Skin of body (tissue), 2 donors: ENCODE results near the gene LDLRAD3. TPM values are rescaled to one million over a fixed set of nuclear protein-coding genes. Genes with fewer than 3 reads are reported as not detected.
"Not testable (repeated sequence)": the region's sequence is repeated elsewhere in the genome, so short reads cannot be mapped to it uniquely, and the experiment has no call there.

Source experiments
- DNase-seq: peaks from one replicate; lab custom pipeline; 2025; lab: John Stamatoyannopoulos, UW
- total RNA-seq: library from RNA; depleted of rRNA; stranded (reverse); fragments of >200 nt; gene quantifications from one replicate; pipeline ENCODE4 v1.2.3, GENCODE V29; 2014

LDLRAD3 gene
- total RNA-seq, 1 donor from 2014 or later = 9.4 TPM

DNA sequence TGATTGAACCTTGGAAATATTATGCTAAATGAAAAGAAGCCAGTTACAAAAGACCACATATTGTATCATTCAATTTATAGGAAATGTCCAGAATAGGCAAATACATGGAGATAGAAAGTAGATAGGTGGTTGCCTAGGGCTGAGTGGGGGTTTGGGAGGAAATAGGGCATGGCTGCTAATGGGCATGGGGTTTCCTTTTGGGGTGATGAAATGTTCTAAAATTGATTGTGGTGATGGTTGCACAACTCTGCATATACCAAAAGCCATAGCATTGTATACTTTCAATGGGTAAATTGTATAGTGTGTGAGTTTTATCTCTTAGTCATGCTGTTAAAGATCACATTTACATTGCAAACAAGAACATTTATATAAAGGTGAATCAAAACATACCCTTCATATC, 48.7 kb downstream of the LDLRAD3 start:
- no peak for DNase-seq

DNA sequence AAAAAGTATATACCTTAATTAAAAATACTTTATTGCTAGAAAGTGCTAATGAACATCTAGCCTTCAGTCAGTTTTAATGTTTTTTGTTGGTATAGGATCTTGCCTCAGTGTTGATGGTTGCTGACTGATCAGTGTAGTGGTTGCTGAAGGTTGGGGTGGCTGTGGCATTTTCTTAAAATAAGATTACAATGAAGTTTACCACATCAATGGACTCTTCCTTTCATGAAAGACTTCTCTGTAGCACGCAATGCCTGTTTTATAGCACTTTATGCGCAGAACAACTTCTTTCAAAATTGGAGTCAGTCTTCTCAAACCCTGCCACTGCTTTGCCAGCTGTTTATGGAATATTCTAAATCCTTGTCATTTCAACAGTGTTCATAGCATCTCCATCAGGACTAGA, 50.6 kb downstream of the LDLRAD3 start:
- DNase-seq = no peak

DNA sequence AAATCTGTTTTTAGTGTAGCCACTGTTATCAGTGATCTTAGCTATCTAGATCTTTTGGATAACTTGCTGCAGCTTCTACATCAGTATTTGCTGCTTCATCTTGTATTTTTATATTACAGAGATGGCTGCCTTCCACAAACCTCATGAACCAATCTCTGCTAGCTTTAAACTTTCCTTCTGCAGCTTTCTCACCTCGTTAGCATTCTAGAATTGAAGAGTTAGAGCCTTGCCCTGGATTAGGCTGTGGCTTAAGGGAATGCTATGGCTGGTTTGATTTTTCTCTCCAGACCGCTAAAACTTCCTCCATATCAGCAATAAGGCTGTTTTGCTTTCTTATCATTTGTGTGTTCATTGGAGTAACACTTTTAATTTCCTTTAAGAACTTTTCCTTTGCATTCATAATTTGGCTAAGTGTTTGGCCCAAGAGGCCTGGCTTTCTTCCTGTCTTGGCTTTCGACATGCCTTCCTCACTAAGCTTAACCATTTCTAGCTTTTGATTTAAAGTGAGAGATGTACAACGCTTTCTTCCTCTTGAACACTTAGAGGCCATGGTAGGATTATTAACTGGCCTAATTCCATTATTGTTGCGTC, 51.9 kb downstream of the LDLRAD3 start:
- DNase-seq = no peak

DNA sequence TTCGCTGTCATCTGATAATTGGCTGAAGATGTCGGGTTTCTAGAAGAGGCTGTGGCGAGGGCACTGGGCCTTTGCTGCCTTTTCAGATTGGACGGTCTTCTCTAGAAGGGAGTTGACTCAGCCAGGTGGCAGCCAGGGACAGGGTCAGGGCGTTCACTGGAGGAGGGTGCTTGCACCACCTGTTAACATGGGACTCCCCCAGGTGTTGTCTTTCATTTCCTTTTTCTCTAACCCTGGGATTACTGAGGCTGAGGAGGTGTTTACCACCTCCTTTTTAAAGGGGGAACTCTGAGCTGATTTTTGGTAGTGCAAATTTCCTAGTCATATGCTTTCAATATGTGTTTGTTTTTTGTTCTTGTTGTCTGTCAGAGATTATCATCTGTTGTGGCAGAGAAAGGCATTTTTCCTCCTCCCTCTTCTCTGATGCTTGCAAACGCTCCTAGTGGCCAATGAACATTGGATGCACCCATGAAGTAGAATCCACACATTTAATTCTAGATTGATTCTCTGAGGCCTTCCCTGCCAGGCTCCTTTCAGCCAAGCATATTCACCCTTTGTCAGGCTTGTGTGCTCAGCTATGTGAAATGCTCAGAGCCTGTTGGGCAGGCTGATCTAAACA, 54.1 kb downstream of the LDLRAD3 start:
- DNase-seq = peak; percentile 77

DNA sequence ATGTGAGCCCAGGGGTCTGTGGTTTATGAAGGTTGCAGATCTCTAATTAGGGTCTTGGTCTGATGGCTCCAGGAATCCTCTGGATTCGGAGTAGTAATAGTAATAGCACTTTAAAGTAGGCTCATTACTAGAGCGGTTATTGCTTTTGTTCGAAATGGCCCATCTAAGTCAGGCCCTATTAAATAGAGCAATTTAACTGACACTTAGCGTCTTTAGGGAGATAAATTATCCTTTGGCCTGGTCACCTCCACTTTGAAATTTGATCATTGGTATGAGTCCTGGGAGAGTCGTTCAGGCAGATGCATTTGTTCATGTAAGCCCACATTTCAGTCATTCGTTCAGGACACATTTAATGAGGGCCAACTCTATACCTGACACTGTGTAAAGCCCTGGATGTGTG, 54.8 kb downstream of the LDLRAD3 start:
- no peak for DNase-seq

DNA sequence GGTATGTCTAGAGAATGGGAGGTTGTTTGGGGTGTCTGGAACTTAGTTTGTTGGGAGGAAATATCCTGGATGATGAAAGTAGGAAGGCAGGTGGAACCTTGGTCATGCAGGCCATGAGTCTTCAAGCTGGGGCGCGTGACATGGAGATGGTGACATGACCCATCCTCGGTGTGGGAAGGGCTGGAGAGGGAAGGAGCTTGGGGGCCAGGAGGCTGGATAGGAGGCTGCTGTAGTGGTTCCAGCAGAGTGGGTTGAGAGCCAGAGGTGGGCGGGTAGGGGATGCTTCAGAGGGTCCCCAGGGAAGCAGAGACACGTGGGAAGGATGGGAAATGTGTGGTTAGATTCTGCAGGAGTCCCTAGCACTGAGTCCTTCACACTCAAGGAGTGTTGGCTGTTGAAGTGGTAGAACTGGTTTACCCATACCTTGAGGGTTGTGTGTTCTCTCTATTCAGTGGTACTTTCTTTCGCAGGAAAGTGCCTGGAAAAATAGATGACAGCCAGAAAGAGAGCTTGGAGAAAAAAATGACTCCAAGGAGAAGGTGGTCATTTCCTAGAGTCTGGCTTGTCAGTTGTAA, 56.8 kb downstream of the LDLRAD3 start:
- DNase-seq = no peak

DNA sequence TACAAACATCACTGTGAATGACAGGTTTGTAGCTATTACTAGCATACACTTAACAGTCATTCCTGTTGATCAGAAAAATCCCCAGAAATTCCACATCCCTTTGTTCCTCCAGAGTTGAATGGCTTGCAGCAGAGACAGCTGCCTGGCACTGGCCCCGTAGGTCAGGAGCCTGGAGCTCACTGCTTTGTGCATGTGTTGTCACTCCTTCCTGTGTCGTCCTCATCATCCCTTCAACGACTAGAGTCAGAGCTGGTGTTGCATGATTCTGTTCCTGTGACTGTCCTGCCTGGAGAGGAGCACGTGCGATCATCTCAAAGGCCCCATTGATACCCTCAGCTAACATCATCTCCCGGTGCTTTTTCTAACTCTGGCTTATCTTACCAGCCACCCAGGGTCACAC, 58.3 kb downstream of the LDLRAD3 start:
- DNase-seq = peak; percentile 26

DNA sequence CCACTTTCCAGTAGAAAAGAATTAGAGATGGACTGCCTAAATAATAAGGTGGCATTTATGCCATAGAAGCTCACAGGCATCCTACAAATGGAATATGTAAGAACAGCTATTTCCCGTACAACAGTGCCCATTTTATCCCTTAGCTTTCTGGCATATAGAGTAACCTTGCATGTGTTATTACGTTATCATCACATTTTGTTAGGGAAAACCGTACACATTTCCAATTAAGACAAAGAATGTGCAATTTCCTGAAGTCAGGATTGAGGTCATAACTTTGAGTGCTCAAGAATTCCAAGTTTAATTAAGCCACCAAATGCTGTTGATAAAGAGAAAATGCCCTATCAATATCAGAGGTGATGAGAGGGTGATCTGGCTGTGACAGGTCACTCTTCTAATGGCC, 58.9 kb downstream of the LDLRAD3 start:
- DNase-seq = peak; percentile 20

DNA sequence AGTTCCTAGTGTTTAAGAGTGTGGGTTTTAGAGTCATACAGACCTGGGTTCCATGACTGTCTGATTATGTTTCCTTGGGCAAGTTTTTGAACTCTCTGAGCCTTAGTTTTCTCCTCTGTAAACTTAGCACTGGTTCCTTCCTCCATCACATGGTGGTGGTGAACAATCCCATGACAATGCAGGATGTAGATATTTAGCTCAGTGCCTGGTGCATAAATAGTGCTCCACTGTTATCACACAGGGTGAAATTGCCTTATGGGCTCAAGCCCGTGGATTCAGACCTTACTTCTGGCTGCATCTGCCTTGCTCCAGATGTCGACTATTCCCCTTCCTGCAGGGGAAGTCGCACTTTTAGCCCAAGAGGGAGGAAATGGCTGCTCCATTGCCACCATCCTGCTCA, 62.7 kb downstream of the LDLRAD3 start:
- DNase-seq = no peak

DNA sequence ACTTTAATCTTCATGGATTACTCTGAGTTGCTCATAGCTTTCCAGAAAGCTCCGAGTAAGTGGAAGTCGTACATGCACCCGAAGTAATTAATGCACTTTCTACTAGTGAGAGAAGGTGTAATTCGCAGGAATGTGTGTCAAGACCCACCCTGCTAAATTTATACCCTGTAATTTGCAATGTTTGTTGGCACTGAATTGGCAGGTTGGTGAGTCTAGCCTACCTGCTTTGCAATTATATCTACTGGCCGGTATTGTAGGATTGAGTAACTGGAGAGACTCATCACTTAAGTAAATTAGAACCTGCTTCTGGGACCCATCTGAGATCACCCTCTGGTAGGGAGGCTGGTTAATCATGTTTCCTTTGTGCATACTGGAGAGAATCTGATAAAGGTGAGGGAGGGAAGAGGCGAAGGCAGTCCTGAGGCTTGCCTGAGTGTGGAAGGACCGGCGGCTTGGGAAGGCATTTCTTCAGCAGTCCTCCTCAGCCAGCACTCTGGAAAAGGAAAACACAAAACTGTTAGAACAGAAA, 63.3 kb downstream of the LDLRAD3 start:
- DNase-seq = no peak

DNA sequence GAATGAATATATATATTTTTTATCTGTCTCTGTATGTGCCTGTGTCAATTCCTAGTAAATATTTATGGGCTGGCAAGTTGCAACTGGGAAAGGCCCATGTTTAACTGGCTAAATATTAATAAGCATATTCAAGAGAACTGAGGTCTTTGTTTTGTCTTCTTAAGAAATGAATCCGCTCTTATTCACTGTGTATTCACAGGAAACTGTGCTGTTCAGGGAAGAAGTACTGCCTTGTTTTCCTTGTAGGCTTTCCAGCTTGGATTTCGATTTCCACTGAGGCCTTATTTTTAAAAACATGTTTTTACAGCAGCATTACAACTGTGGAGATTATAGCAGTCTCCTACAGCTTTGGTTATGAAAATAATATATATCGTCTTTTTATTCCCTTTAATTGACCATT, 64.7 kb downstream of the LDLRAD3 start:
- no peak for DNase-seq

DNA sequence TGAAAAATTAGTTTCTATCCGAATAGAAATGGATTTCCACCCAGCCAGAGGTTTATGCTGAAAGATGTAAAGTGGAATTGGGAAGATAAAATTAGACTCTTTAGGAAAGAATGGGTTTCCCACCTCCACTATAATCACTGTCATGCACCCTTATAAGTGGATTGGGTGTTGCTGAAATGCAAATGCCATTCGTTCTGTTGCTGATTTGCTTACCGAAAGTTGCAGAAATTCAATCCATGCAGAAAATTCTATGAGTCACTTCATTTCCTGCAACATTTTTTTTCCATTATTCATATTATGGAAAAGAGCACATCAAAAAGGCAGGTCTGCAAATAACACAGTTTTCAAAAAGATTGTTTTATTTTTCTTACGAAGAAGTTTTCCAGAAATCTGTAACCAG, 65.6 kb downstream of the LDLRAD3 start:
- peak; percentile 28 for DNase-seq

DNA sequence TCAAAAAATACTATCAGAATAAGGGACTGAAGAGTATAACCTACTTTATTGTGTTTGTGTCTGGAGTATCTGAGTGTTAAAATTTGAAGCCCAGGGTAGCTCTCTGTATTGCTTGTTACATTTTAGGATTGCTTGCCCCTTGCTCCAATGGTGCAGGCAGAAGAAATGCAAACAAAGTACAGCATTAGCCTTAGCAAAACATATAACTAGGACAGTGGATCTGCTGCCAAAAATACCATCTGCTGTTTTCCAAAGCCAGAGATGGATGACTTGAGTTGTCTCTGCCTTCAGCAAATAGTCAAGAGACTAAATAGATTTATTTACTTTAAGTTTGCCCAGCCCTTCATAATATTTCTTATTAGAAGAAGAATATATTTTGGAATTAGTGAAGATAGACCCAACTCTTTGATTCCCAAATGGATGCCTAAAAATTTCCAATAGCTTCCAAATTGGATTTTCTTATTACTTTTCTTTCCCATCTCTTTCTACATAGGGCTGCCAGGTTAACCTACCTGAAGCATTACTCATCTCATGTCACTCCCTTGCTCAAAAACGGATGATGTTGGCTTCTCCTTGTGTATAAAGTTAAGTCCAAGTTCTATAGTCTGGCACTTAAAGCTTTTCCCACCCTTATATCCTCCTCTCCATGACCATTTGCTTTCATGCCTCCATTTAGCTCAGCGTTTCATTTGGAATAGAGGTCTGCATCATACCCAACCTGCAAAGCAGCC, 66.3 kb downstream of the LDLRAD3 start:
- peak; percentile 70 for DNase-seq

DNA sequence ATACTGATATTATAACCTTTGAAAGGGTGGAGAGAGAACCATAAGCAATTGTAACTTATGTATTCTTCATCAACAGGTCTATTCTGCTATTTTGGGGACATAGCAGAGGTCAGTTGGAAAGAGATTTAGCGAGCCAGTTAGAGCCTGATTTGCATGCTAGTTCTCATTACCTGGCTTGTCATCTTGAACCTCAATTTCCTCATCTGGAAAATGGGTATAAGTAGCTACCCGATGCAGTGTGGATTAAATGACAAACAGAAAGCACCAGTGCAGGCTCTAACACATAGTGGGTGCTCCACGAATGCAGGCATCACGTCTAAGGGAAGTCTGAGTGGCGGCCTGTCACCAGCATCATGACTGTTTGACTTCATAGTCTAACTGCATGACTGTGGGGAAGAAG, 67.7 kb downstream of the LDLRAD3 start:
- DNase-seq = no peak

DNA sequence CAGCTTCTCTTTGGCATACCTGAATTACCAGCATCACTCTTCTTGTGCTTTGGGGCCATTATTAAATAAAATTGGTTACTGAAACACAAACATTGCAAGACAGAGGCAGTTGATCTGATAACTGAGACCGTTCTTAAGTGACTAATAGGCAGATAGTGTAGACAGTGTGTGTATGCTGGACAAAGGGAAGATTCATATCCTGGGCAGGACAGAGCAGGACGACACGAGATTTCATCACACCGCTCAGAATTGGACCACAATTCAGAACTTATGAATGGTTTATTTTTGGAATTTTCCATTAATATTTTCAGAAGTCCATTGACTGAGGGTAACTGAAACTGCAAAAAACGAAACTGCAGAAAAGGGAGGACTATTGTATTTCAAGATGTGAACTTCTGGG, 68.6 kb downstream of the LDLRAD3 start:
- DNase-seq = no peak

DNA sequence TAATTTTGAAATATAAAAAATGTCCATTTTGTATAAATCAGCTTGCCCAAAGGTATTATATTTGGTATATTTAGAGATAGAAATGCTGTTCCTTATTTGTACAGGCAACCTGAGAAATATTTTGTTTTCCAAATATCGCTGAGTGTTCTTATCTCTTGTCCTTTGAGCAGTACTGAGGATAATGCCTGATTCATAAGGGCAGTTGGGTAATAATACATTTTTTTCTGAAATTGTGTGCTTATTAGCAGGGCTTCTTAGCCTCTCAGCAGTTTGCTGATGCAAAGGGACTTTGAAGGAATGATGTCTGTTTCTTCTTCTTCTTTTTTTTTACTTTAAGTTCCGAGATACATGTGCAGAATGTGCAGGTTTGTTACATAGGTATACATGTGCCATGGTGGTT, 69.1 kb downstream of the LDLRAD3 start:
- no peak for DNase-seq

DNA sequence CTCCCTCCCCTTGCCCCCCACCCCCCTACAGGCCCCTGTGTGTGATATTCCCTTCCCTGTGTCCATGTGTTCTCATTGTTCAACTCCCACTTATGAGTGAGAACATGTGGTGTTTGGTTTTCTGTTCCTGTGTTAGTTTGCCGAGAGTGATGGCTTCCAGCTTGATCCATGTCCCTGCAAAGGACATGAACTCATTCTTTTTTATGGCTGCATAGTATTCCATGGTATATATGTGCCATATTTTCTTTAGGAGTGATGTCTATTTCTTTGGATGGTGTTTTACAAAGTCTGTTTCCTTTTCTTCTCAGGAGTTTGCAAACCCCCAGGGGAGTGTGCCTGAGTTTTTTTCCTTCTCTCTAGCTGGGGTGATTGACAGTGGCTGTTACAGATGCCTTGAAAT, 69.6 kb downstream of the LDLRAD3 start:
- not testable (repeated sequence) for DNase-seq

DNA sequence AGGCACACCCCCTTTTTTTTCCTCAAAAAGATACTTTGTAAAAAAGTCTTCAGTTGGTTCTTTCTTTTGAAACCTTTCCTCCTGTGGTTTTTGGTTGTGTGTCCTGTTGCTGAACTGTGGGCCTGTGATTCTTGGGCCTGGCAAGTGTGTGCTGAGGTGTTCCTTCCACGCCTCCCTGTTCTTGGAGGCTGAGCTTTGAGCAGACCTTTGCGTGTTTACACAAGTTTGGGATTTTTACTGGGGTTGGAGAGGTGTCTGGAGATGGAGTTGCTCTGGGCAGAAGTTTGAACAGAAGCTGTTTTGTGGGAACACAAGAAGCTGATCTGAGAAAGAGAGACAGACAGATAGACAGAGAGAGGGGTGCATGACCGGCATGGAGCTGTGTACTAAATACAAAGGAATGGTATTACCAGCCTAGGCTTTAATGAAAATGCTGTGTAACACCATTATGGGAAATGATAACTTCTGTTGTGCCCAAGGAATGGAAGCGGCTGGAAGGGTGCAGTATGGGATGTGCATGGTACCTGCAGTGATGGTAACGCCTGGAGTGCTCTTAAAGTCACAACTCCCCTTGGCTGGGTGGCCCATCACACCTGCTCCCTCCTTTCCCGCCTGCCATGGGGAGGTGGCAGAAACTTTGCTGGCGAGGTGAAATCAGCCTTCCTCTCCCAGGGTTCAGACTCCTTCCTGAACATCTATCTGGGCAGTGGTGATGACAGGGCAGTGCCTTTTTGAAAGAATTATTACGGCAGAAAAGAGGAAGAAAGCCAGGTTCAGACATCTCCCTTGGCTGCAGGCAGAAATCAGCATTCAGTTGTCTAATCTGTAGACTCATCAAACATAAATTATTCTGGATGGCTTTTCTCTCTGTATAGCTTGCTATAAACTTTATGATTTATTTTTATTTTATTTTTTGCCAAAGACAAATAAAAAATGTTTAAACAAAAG, 70.4 kb downstream of the LDLRAD3 start:
- no peak for DNase-seq

DNA sequence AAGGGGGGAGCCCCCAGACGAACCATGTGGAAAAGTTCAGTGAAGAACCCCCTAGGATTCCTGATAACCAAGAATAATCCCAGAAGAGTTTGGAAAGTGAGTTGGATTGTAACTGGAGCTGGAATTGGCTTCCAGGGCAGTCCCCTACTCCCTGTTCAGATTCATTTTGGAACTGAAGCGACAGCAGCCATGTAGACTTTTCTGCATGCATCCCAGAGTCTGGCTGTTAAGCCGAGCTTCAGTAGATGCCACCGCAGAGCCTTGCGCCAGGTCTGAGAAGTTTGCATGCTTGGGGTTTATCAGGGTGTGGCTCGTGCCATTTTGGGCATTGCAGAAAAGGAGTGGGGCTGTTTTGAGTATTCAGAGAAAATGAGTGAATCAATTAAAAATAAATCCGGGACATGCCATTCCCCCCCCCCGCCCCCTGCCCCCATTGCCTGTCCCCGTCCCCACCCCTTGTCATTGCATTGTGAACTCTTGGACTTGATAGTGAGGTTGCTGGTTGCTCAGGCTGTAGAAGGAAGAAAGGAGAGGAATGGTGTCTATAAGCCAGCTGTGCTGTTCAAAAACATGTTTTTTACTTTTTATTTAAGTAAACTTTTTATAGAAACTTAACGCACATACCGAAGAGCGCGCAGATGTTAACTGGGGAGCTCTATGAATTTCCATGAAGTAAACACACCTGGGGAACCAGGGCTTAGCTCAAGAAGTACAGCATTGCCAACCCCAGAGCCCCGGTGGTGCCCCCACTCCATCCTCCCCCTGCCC, 71.2 kb downstream of the LDLRAD3 start:
- DNase-seq = peak; percentile 59

DNA sequence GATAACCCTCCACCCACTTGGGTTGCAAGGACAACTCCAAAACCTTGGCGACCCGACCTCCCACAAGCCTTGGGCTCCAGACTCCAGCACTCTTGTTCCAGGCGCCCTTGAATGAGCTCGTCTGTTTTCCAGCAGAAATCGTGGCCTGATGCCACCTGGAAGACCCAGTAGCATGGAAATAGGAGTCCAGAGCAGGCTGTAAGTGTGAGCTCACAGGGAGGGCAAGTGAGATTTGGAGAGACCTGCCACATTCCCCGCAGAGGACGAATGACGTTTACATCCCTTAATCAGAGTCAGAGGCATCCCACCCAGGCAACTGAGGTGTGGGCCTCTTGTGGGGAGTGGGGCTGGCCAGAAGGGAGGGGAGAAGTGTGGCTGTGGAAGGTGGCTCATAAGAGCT, 71.9 kb downstream of the LDLRAD3 start:
- DNase-seq = no peak
